K562 (cell line): ENCODE results near the gene DOCK7. TPM values are rescaled to one million over a fixed set of nuclear protein-coding genes. Genes with fewer than 3 reads are reported as not detected.

Experiments
- ATAC-seq: fragments of 200-7000 bp; cut with Tn5 transposase; 3 replicates; pipeline ENCODE4 v1.9.1; 2020; ENCODE audit warnings: moderate library complexity
- BruUV-seq: library from RNA; stranded (reverse); fragments of 400-500 nt; replicated peaks from 2 replicates; lab custom pipeline; 2021; lab: Mats Ljungman, UMichigan
- CTCF ChIA-PET: fragments of 300-600 bp; formaldehyde crosslinking; extraction: SDS; loops from one replicate; lab custom pipeline; 2021; ENCODE audit warnings: low intra/inter-chr PET ratio; lab: Yijun Ruan, JAX
- POLR2A ChIA-PET: fragments of 300-600, 350-650 bp; sonication (Branson Sonifier 250); formaldehyde crosslinking; extraction: SDS; loops from one replicate; lab custom pipeline; 2021; ENCODE audit warnings: antibody characterized with exemption, inconsistent platforms; lab: Yijun Ruan, JAX
- DNase-seq, 4 experiments: peaks; one replicate each; pipeline versions ENCODE4 v3.0.0 to v3.0.0-alpha.2; 2011 to 2018; ENCODE audit warnings: low spot score in 3 of 4, mixed read lengths in 3 of 4; ENCODE audit errors: extremely low read depth in 1 of 4
- FAIRE-seq: peaks from 2 replicates; lab custom pipeline; 2011; peaks lifted over from hg19 to GRCh38; lab: Jason Lieb, UNC
- H2AFZ ChIP-seq: 2 replicates; pipeline ENCODE4 v1.6.0; 2011; ENCODE audit warnings: low read depth, low read length, control low read depth, inconsistent platforms
- H3K27ac ChIP-seq: fragments of 200-600 bp; 3 replicates; pipeline ENCODE4 v1.8.0; 2011; ENCODE audit warnings: low read depth, mild to moderate bottlenecking, control low read depth, inconsistent platforms, low read length, moderate library complexity, mixed read lengths; ENCODE audit errors: extremely low read depth
- H3K27me3 ChIP-seq, 2 experiments: fragments of 300-600 bp in 1 of 2; 2 replicates in 1 of 2; 3 replicates in 1 of 2; pipeline versions ENCODE4 v1.6.0 to v1.8.0; 2011; ENCODE audit warnings: inconsistent platforms in 2 of 2, low read length in 2 of 2, mild to moderate bottlenecking in 1 of 2, mixed read lengths in 1 of 2, moderate library complexity in 1 of 2; ENCODE audit not compliant: control insufficient read depth in 2 of 2, insufficient read depth in 2 of 2
- H3K36me3 ChIP-seq: fragments of 300-600 bp; 3 replicates; pipeline ENCODE4 v1.8.0; 2011; ENCODE audit warnings: mild to moderate bottlenecking, low read length, inconsistent platforms; ENCODE audit not compliant: control insufficient read depth, insufficient read depth
- H3K4me1 ChIP-seq, 2 experiments: fragments of 200-600 bp in 1 of 2; replicated peaks in 1 of 2; 2 replicates in 1 of 2; 3 replicates in 1 of 2; pipeline versions ENCODE4 v1.5.1 to v1.8.0; 2011; ENCODE audit warnings: inconsistent platforms in 2 of 2, low read length in 2 of 2, mild to moderate bottlenecking in 1 of 2, mixed read lengths in 1 of 2, moderate library complexity in 1 of 2; ENCODE audit not compliant: control insufficient read depth in 2 of 2, insufficient read depth in 2 of 2
- H3K4me2 ChIP-seq: 2 replicates; pipeline ENCODE4 v1.6.1; 2011; ENCODE audit warnings: low read length, control low read depth, inconsistent platforms, mixed read lengths; ENCODE audit not compliant: insufficient read depth
- H3K4me3 ChIP-seq: fragments of 200-600 bp; sonication (generic), shearing (Covaris generic); 2 replicates; pipeline ENCODE4 v1.5.1; 2016; ENCODE audit warnings: control low read depth, inconsistent platforms
- H3K79me2 ChIP-seq: fragments of 200-600 bp; 3 replicates; pipeline ENCODE4 v1.8.0; 2011; ENCODE audit warnings: low read length, inconsistent platforms; ENCODE audit not compliant: control insufficient read depth, insufficient read depth
- H3K9ac ChIP-seq, 2 experiments: 2 replicates each; pipeline versions ENCODE4 v1.6.0 to v1.6.1; 2011; ENCODE audit warnings: low read depth in 2 of 2, low read length in 2 of 2, control low read depth in 1 of 2, inconsistent platforms in 1 of 2, mild to moderate bottlenecking in 1 of 2, mixed read lengths in 1 of 2; ENCODE audit not compliant: insufficient read depth in 1 of 2
- H3K9me1 ChIP-seq: one replicate; pipeline ENCODE4 v1.6.0; 2011; ENCODE audit warnings: inconsistent platforms, mild to moderate bottlenecking, low read length, moderate library complexity; ENCODE audit not compliant: control insufficient read depth, insufficient read depth
- H3K9me3 ChIP-seq: replicated peaks from 2 replicates; pipeline ENCODE4 v1.5.1; 2011; ENCODE audit warnings: low read depth, low read length, inconsistent platforms; ENCODE audit not compliant: control insufficient read depth, insufficient read depth
- H4K20me1 ChIP-seq: replicated peaks from 2 replicates; pipeline ENCODE4 v1.6.1; 2011; ENCODE audit warnings: low read length, inconsistent platforms, mixed read lengths; ENCODE audit not compliant: control insufficient read depth, insufficient read depth
- ATF3 ChIP-seq, 2 experiments: fragments of 450-650 bp in 1 of 2; sonication (generic) in 1 of 2; formaldehyde crosslinking in 1 of 2; IDR thresholded peaks in 1 of 2; conservative IDR thresholded peaks in 1 of 2; 2 replicates each; pipeline versions ENCODE4 v1.6.1 to v1.8.1; 2016 to 2023; ENCODE audit warnings: mild to moderate bottlenecking in 2 of 2, moderate library complexity in 2 of 2, inconsistent platforms in 1 of 2, missing genetic modification reagents in 1 of 2
- EGR1 ChIP-seq: fragments of 450-650 bp; conservative IDR thresholded peaks from 2 replicates; pipeline ENCODE4 v1.6.1; 2017; ENCODE audit warnings: mild to moderate bottlenecking
- FOXJ2 ChIP-seq: fragments of 200-800 bp; sonication (Bioruptor generic); IDR thresholded peaks from 2 replicates; pipeline ENCODE4 v1.6.1; 2016; ENCODE audit warnings: missing genetic modification characterization, missing compliant biosample characterization
- JUN ChIP-seq, 2 experiments: sonication (generic) in 1 of 2; formaldehyde crosslinking in 1 of 2; IDR thresholded peaks; 2 replicates each; pipeline versions ENCODE4 v1.6.1 to v1.8.0; 2012 to 2022; ENCODE audit warnings: borderline replicate concordance in 2 of 2, mild to moderate bottlenecking in 2 of 2, improper control_type of control experiment in 1 of 2, low read depth in 1 of 2, low read length in 1 of 2, missing genetic modification reagents in 1 of 2
- JUND ChIP-seq, 2 experiments: IDR thresholded peaks; 2 replicates in 1 of 2; 3 replicates in 1 of 2; pipeline ENCODE4 v1.6.1; 2011; ENCODE audit warnings: borderline replicate concordance in 2 of 2, low read depth in 2 of 2, low read length in 2 of 2, improper control_type of control experiment in 1 of 2, missing biosample characterization in 1 of 2, missing genetic modification characterization in 1 of 2, missing genetic modification reagents in 1 of 2
- KHSRP ChIP-seq: fragments of 450-650 bp; IDR thresholded peaks from 2 replicates; pipeline ENCODE4 v1.6.1; 2017
- NEUROD1 ChIP-seq: fragments of 150-350 bp; IDR thresholded peaks from 2 replicates; pipeline ENCODE4 v1.6.1; 2014; ENCODE audit warnings: borderline replicate concordance, low read length, low read depth; ENCODE audit not compliant: partially characterized antibody
- WGBS: fragments of 100-300 bp; shearing (Covaris generic); methylation state at CpG from one replicate; pipeline ENCODE4 v1.1.6; 2016; ENCODE audit warnings: low coverage, mixed read lengths; ENCODE audit not compliant: insufficient coverage; ENCODE audit errors: missing lambda C conversion rate; 5-methylcytosine and 5-hydroxymethylcytosine counted together
- in situ Hi-C: fragments of 300-500 bp; cut with MboI; formaldehyde crosslinking; loops from 4 replicates; pipeline ENCODE4 v1.15.0; 2018; ENCODE audit warnings: inconsistent platforms, mixed read lengths
- intact Hi-C: fragments of 100-400 bp; cut with micrococcal nuclease; formaldehyde crosslinking; loops from 2 replicates; pipeline ENCODE4 v1.14.2; 2022
- polyA plus RNA-seq, 8 experiments: library from polyadenylated mRNA; depleted of rRNA in 4 of 8; stranded (reverse) in 5 of 8; unstranded in 3 of 8; fragments of >200 nt; fragmentation: Nextera tagmentation in 2 of 8; fragmentation: Illumina TruSeq in 1 of 8; extraction: Ambion mirVana in 2 of 8; extraction: Trizol in 1 of 8; gene quantifications; 2 replicates each; pipeline versions ENCODE4 v1.2.1 to v1.2.3, GENCODE V29; 2011 to 2014; ENCODE audit warnings: inconsistent platforms in 1 of 8, missing spikeins in 1 of 8
- total RNA-seq, 7 experiments: library from RNA; depleted of rRNA in 6 of 7; stranded (reverse); fragments of >200 nt in 6 of 7; fragmentation: Illumina TruSeq in 2 of 7; extraction: Trizol in 2 of 7; gene quantifications; 2 replicates each; pipeline versions ENCODE4 v1.2.1 to v1.2.3, GENCODE V29; 2011 to 2021; ENCODE audit warnings: low replicate concordance in 1 of 7

DOCK7 gene
- total and polyA plus RNA-seq, 9 of the 15 experiments (the other 6 are each of a cell fraction or from before 2014, with no cell fraction given), result 4.9 to 35.1 (median 12.6) TPM

- 71% methylated on average over 2 of the region's 2 CpGs for whole genome bisulfite sequencing
These were observed 3.1 kb upstream of the DOCK7 start for GRCh38 chr1:62691062-62691844.

GRCh38 chr1:62689524-62689923 is 1.3 kb upstream of the DOCK7 start:
- H3K9ac ChIP-seq, result no peak overlapping the region
- ATAC-seq (no peak), FAIRE-seq (no peak), DNase-seq (peak in 1 of 4 experiments; percentile 31)
- intact Hi-C loops (loop anchor here (10.0 kb wide), 1 partner anchor 45 kb away; no protein-coding TSS in a partner anchor), in situ Hi-C loops (no loop called here)
- 43% methylated on average over 1 of the region's 1 CpG for WGBS
- no peak overlapping the region for H3K4me3 ChIP-seq
- no peaks in the 10 kb centered on the region for H3K9me1 ChIP-seq
- no peak overlapping the region; the same call in 2 of the 3 replicates for H3K27ac ChIP-seq
- TF ChIP-seq EGR1 (no peak), NEUROD1 (no peak), ATF3 (IDR thresholded peaks at IDR 0.05) (peak; percentile 62), ATF3 (CRISPR knock-in tag; conservative IDR thresholded peaks at IDR 0.05) (no peak), JUN (IDR thresholded peaks at IDR 0.05; ENCODE audit: borderline replicate concordance, low read depth, low read length) (0 out of 2 replicates have a peak, but pooled peaks have one; percentile 32), JUN (CRISPR knock-in tag; IDR thresholded peaks at IDR 0.05; ENCODE audit: borderline replicate concordance) (no peak), JUND (IDR thresholded peaks at IDR 0.05; ENCODE audit: borderline replicate concordance, low read depth, low read length) (0 out of 2 replicates have a peak, but pooled peaks have one; percentile 12), JUND (tag; IDR thresholded peaks at IDR 0.05; ENCODE audit: borderline replicate concordance, low read depth, low read length) (no peak)
- H4K20me1 ChIP-seq, result no peaks in the 10 kb centered on the region
- H3K27me3 ChIP-seq, result no peaks in the 10 kb centered on the region
- H3K79me2 ChIP-seq, result peaks cover 14% of the 10 kb centered on the region; the same call in 1 of the 3 replicates
- H3K4me1 ChIP-seq, result peaks cover 23 to 32% of the 10 kb centered on the region in 2 experiments; a peak in 4 of 5 replicates
- no peak overlapping the region for H2AFZ ChIP-seq
- BruUV-seq, result no TSS peak
- CTCF ChIA-PET, result no interaction called here
- no peaks in the 10 kb centered on the region for H3K36me3 ChIP-seq
- no peak overlapping the region; the same call in 1 of the 2 replicates for H3K4me2 ChIP-seq
- H3K9me3 ChIP-seq, result no peaks in the 10 kb centered on the region
- POLR2A ChIA-PET, result interaction anchor here (0.6 to 3.4 kb wide), 3 partner anchors 9 to 42 kb away, joined by 3 to 12 read pairs (median 6); no protein-coding TSS in a partner anchor

More at GRCh38 chr1:62691062-62691844, 3.1 kb upstream of the DOCK7 start:
- H3K27ac ChIP-seq, result no peak overlapping the region
- H3K4me3 ChIP-seq, result no peak overlapping the region
- H3K79me2 ChIP-seq, result peaks cover 7% of the 10 kb centered on the region; the same call in 1 of the 3 replicates
- ATAC-seq (no peak), FAIRE-seq (no peak), DNase-seq (no peak)
- intact Hi-C loops (no loop called here), in situ Hi-C loops (no loop called here)
- H4K20me1 ChIP-seq, result no peaks in the 10 kb centered on the region
- TF ChIP-seq FOXJ2 (tag) (no peak), KHSRP (no peak)
- BruUV-seq, result no TSS peak
- no peaks in the 10 kb centered on the region for H3K36me3 ChIP-seq
- ChIA-PET CTCF (no interaction called here), POLR2A (interaction anchor here (0.6 to 3.4 kb wide), 3 partner anchors 7 to 76 kb away, joined by 3 to 12 read pairs (median 6); no protein-coding TSS in a partner anchor)
- no peak overlapping the region for H2AFZ ChIP-seq
- H3K9ac ChIP-seq, result no peak overlapping the region
- peak overlapping the region; percentile 61; the same call in 1 of the 2 replicates for H3K4me2 ChIP-seq
- no peaks in the 10 kb centered on the region for H3K27me3 ChIP-seq
- peaks cover 17 to 22% of the 10 kb centered on the region in 2 experiments; a peak in 3 of 5 replicates for H3K4me1 ChIP-seq
- H3K9me3 ChIP-seq, result no peaks in the 10 kb centered on the region
- no peaks in the 10 kb centered on the region for H3K9me1 ChIP-seq
